PFSK-1 (cell line): ENCODE results near the gene STYK1. TPM values are rescaled to one million over a fixed set of nuclear protein-coding genes. Genes with fewer than 3 reads are reported as not detected.

ENCODE experiments used
- FOXP2 ChIP-seq: optimal IDR thresholded peaks from 2 replicates; pipeline ENCODE3; 2011; ENCODE audit warnings: borderline replicate concordance, control low read depth, inconsistent platforms; ENCODE audit not compliant: insufficient read depth; ENCODE audit errors: extremely low read length, extremely low read depth
- POLR2AphosphoS5 ChIP-seq: IDR thresholded peaks from 2 replicates; pipeline ENCODE4 v1.6.1; 2012; ENCODE audit warnings: low read depth, mild to moderate bottlenecking, control low read depth, low read length, moderate library complexity
- REST ChIP-seq, 2 experiments: IDR thresholded peaks; 2 replicates each; pipeline versions ENCODE4 v1.6.1 to v1.8.0; 2011 to 2012; ENCODE audit warnings: low read depth in 2 of 2, low read length in 2 of 2, control low read depth in 1 of 2, inconsistent platforms in 1 of 2, mild to moderate bottlenecking in 1 of 2, moderate library complexity in 1 of 2; ENCODE audit not compliant: insufficient read depth in 1 of 2
- SIN3A ChIP-seq: IDR thresholded peaks from 2 replicates; pipeline ENCODE4 v1.6.1; 2012; ENCODE audit warnings: mild to moderate bottlenecking, low read length, moderate library complexity, borderline replicate concordance; ENCODE audit not compliant: insufficient read depth
- TAF1 ChIP-seq: IDR thresholded peaks from 2 replicates; pipeline ENCODE4 v1.6.1; 2012; ENCODE audit warnings: low read length, control low read depth, borderline replicate concordance; ENCODE audit not compliant: insufficient read depth
- polyA plus RNA-seq: library from polyadenylated mRNA; unstranded; fragments of >200 nt; gene quantifications from one replicate; pipeline ENCODE4 v1.2.1, GENCODE V29; 2012; ENCODE audit warnings: low read depth, missing spikeins; ENCODE audit not compliant: insufficient read length

The STYK1 gene, protein sequence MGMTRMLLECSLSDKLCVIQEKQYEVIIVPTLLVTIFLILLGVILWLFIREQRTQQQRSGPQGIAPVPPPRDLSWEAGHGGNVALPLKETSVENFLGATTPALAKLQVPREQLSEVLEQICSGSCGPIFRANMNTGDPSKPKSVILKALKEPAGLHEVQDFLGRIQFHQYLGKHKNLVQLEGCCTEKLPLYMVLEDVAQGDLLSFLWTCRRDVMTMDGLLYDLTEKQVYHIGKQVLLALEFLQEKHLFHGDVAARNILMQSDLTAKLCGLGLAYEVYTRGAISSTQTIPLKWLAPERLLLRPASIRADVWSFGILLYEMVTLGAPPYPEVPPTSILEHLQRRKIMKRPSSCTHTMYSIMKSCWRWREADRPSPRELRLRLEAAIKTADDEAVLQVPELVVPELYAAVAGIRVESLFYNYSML
- not detected for polyA plus RNA-seq

GRCh38 chr12:10673659-10674384, at the start of gene STYK1:
TSS of gene STYK1 (minus strand) at chr12:10674052. CDS start at chr12:10634618, 39,434 bp downstream.
- TF ChIP-seq FOXP2, result no peak
- no peak for TF ChIP-seq TAF1
- TF ChIP-seq SIN3A, result no peak
- TF ChIP-seq POLR2AphosphoS5, result no peak

DNA sequence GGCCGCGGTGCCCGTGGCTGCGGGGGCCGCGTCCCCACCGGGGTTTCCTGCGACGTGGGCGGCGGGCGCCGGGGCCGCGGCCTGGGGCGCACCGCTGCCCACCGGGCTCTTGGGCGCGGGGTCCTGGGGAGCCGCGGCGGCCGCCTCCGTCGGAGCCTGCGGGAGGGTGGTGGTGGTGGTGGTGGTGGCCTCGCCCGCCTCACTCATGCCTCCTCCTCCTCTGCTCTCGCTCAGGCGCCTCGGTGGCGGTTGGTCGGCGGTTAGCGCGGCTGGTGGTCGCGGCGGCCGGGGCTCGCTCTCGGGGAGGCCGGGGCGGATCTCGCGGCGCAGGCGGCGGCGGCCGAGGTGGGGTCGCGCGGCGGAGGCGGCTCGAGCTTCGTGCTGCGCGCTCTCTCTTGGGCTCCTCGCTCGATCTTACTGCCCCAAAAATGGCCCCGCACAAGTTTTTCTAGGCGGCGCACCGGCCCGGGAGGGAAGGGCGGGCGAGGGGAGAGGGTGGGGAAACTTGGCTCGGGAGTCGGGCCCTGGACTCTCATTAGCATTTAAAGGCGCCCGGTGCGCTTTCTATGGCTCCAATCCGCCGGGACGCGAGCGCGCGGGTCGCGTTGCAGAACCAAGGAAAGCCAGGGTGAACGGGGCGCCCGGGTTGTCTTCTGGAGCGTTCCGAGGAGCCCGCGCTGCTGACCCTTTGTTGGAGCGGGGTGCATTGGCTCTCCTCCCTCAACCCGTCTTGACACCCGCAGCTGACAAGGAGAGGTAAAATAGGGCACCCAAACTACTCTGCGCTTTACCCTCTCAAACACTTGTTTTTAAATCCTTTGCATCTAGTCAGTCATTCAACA, 49.3 kb upstream of the STYK1 start, which contains the start of gene YBX3:
Gene YBX3 (minus strand): TSS at position 419 of the 842 bp plus-strand sequence. CDS start 212 bp downstream, at position 207.
- TF ChIP-seq FOXP2 (peak; percentile 16), SIN3A (no peak), POLR2AphosphoS5 (peak; percentile 35; the same call in 1 of the 2 replicates), REST (IDR thresholded peaks at IDR 0.05; ENCODE audit: insufficient read depth in 1 of 2, low read depth in 2 of 2, low read length in 2 of 2) (no peak), TAF1 (peak; percentile 70; the same call in 1 of the 2 replicates)

GRCh38 chr12:10722502-10722904, 48.7 kb upstream of the STYK1 start:
- TF ChIP-seq REST (IDR thresholded peaks at IDR 0.05; ENCODE audit: insufficient read depth in 1 of 2, low read depth in 2 of 2, low read length in 2 of 2) (no peak), SIN3A (no peak), FOXP2 (no peak), TAF1 (no peak), POLR2AphosphoS5 (no peak)

GRCh38 chr12:10721651-10722501, 48.0 kb upstream of the STYK1 start:
- TF ChIP-seq TAF1 (peak; percentile 62; the same call in 1 of the 2 replicates), POLR2AphosphoS5 (no peak; the same call in 1 of the 2 replicates), FOXP2 (peak; percentile 53), SIN3A (peak; percentile 99), REST (IDR thresholded peaks at IDR 0.05; ENCODE audit: insufficient read depth in 1 of 2, low read depth in 2 of 2, low read length in 2 of 2) (peak in 1 of 2 experiments; percentile 45; a peak in 1 of 4 replicates)
